K562 (cell line): ENCODE measurements around the gene FHIT. TPM values are rescaled to one million over a fixed set of nuclear protein-coding genes. Genes with fewer than 3 reads are reported as not detected.

ENCODE experiments used
- ATAC-seq: fragments of 200-7000 bp; cut with Tn5 transposase; 3 replicates; pipeline ENCODE4 v1.9.1; 2020; ENCODE audit warnings: moderate library complexity
- BruUV-seq: library from RNA; stranded (reverse); fragments of 400-500 nt; replicated peaks from 2 replicates; lab custom pipeline; 2021; lab: Mats Ljungman, UMichigan
- CTCF ChIA-PET: fragments of 300-600 bp; formaldehyde crosslinking; extraction: SDS; loops from one replicate; lab custom pipeline; 2021; ENCODE audit warnings: low intra/inter-chr PET ratio; lab: Yijun Ruan, JAX
- POLR2A ChIA-PET: fragments of 300-600, 350-650 bp; sonication (Branson Sonifier 250); formaldehyde crosslinking; extraction: SDS; loops from one replicate; lab custom pipeline; 2021; ENCODE audit warnings: antibody characterized with exemption, inconsistent platforms; lab: Yijun Ruan, JAX
- DNase-seq, 4 experiments: peaks; one replicate each; pipeline versions ENCODE4 v3.0.0 to v3.0.0-alpha.2; 2011 to 2018; ENCODE audit warnings: low spot score in 3 of 4, mixed read lengths in 3 of 4; ENCODE audit errors: extremely low read depth in 1 of 4
- FAIRE-seq: peaks from 2 replicates; lab custom pipeline; 2011; peaks lifted over from hg19 to GRCh38; lab: Jason Lieb, UNC
- H2AFZ ChIP-seq: 2 replicates; pipeline ENCODE4 v1.6.0; 2011; ENCODE audit warnings: low read depth, low read length, control low read depth, inconsistent platforms
- H3K27ac ChIP-seq: fragments of 200-600 bp; 3 replicates; pipeline ENCODE4 v1.8.0; 2011; ENCODE audit warnings: low read depth, mild to moderate bottlenecking, control low read depth, inconsistent platforms, low read length, moderate library complexity, mixed read lengths; ENCODE audit errors: extremely low read depth
- H3K27me3 ChIP-seq, 2 experiments: fragments of 300-600 bp in 1 of 2; 2 replicates in 1 of 2; 3 replicates in 1 of 2; pipeline versions ENCODE4 v1.6.0 to v1.8.0; 2011; ENCODE audit warnings: inconsistent platforms in 2 of 2, low read length in 2 of 2, mild to moderate bottlenecking in 1 of 2, mixed read lengths in 1 of 2, moderate library complexity in 1 of 2; ENCODE audit not compliant: control insufficient read depth in 2 of 2, insufficient read depth in 2 of 2
- H3K36me3 ChIP-seq: fragments of 300-600 bp; 3 replicates; pipeline ENCODE4 v1.8.0; 2011; ENCODE audit warnings: mild to moderate bottlenecking, low read length, inconsistent platforms; ENCODE audit not compliant: control insufficient read depth, insufficient read depth
- H3K4me1 ChIP-seq, 2 experiments: fragments of 200-600 bp in 1 of 2; replicated peaks in 1 of 2; 2 replicates in 1 of 2; 3 replicates in 1 of 2; pipeline versions ENCODE4 v1.5.1 to v1.8.0; 2011; ENCODE audit warnings: inconsistent platforms in 2 of 2, low read length in 2 of 2, mild to moderate bottlenecking in 1 of 2, mixed read lengths in 1 of 2, moderate library complexity in 1 of 2; ENCODE audit not compliant: control insufficient read depth in 2 of 2, insufficient read depth in 2 of 2
- H3K4me2 ChIP-seq: 2 replicates; pipeline ENCODE4 v1.6.1; 2011; ENCODE audit warnings: low read length, control low read depth, inconsistent platforms, mixed read lengths; ENCODE audit not compliant: insufficient read depth
- H3K4me3 ChIP-seq: fragments of 200-600 bp; sonication (generic), shearing (Covaris generic); 2 replicates; pipeline ENCODE4 v1.5.1; 2016; ENCODE audit warnings: control low read depth, inconsistent platforms
- H3K79me2 ChIP-seq: fragments of 200-600 bp; 3 replicates; pipeline ENCODE4 v1.8.0; 2011; ENCODE audit warnings: low read length, inconsistent platforms; ENCODE audit not compliant: control insufficient read depth, insufficient read depth
- H3K9ac ChIP-seq, 2 experiments: 2 replicates each; pipeline versions ENCODE4 v1.6.0 to v1.6.1; 2011; ENCODE audit warnings: low read depth in 2 of 2, low read length in 2 of 2, control low read depth in 1 of 2, inconsistent platforms in 1 of 2, mild to moderate bottlenecking in 1 of 2, mixed read lengths in 1 of 2; ENCODE audit not compliant: insufficient read depth in 1 of 2
- H3K9me1 ChIP-seq: one replicate; pipeline ENCODE4 v1.6.0; 2011; ENCODE audit warnings: inconsistent platforms, mild to moderate bottlenecking, low read length, moderate library complexity; ENCODE audit not compliant: control insufficient read depth, insufficient read depth
- H3K9me3 ChIP-seq: replicated peaks from 2 replicates; pipeline ENCODE4 v1.5.1; 2011; ENCODE audit warnings: low read depth, low read length, inconsistent platforms; ENCODE audit not compliant: control insufficient read depth, insufficient read depth
- H4K20me1 ChIP-seq: replicated peaks from 2 replicates; pipeline ENCODE4 v1.6.1; 2011; ENCODE audit warnings: low read length, inconsistent platforms, mixed read lengths; ENCODE audit not compliant: control insufficient read depth, insufficient read depth
- CSDE1 ChIP-seq, 2 experiments: fragments of 450-650 bp; IDR thresholded peaks; 2 replicates each; pipeline ENCODE4 v1.6.1; 2016; ENCODE audit warnings: mild to moderate bottlenecking in 1 of 2
- GABPA ChIP-seq: fragments of 200-800 bp; sonication (Bioruptor generic); conservative IDR thresholded peaks from 2 replicates; pipeline ENCODE4 v1.6.1; 2016; ENCODE audit warnings: low read depth, missing genetic modification characterization, missing compliant biosample characterization
- HMG20A ChIP-seq: fragments of 450-650 bp; formaldehyde crosslinking; conservative IDR thresholded peaks from 2 replicates; pipeline ENCODE4 v1.4.0; 2020; ENCODE audit warnings: mild to moderate bottlenecking, mixed read lengths
- KLF10 ChIP-seq: fragments of 250-450 bp; sonication (Bioruptor Pico); IDR thresholded peaks from 2 replicates; pipeline ENCODE4 v1.6.1; 2021; ENCODE audit warnings: matching md5 sums
- RHOXF2B ChIP-seq: fragments of 250-450 bp; sonication (Bioruptor Pico); conservative IDR thresholded peaks from 2 replicates; pipeline ENCODE4 v1.5.1; 2021
- SIRT6 ChIP-seq: IDR thresholded peaks from one replicate; pipeline ENCODE4 v1.6.1; 2012; ENCODE audit warnings: low read depth, mild to moderate bottlenecking, control low read depth, inconsistent platforms, low read length, moderate library complexity
- SMAD1 ChIP-seq: fragments of 150-350 bp; IDR thresholded peaks from 2 replicates; pipeline ENCODE4 v1.6.1; 2014; ENCODE audit warnings: low read length, low read depth; ENCODE audit not compliant: partially characterized antibody
- TEAD2 ChIP-seq: fragments of 450-650 bp; IDR thresholded peaks from 2 replicates; pipeline ENCODE4 v1.6.1; 2016; ENCODE audit warnings: missing genetic modification characterization, control low read depth, missing compliant biosample characterization
- ZBTB8A ChIP-seq: fragments of 450-650 bp; IDR thresholded peaks from 2 replicates; pipeline ENCODE4 v1.6.1; 2018; ENCODE audit warnings: mild to moderate bottlenecking, moderate library complexity; ENCODE audit not compliant: partially characterized antibody
- ZNF12 ChIP-seq: sonication (generic); formaldehyde crosslinking; IDR thresholded peaks from 2 replicates; pipeline ENCODE4 v1.4.0; 2020; ENCODE audit warnings: mild to moderate bottlenecking, missing genetic modification reagents
- ZNF133 ChIP-seq: fragments of 250-450 bp; sonication (Bioruptor Pico); IDR thresholded peaks from 2 replicates; pipeline ENCODE4 v1.4.0; 2020; ENCODE audit warnings: mild to moderate bottlenecking
- WGBS: fragments of 100-300 bp; shearing (Covaris generic); methylation state at CpG from one replicate; pipeline ENCODE4 v1.1.6; 2016; ENCODE audit warnings: low coverage, mixed read lengths; ENCODE audit not compliant: insufficient coverage; ENCODE audit errors: missing lambda C conversion rate; 5-methylcytosine and 5-hydroxymethylcytosine counted together
- in situ Hi-C: fragments of 300-500 bp; cut with MboI; formaldehyde crosslinking; loops from 4 replicates; pipeline ENCODE4 v1.15.0; 2018; ENCODE audit warnings: inconsistent platforms, mixed read lengths
- intact Hi-C: fragments of 100-400 bp; cut with micrococcal nuclease; formaldehyde crosslinking; loops from 2 replicates; pipeline ENCODE4 v1.14.2; 2022
- polyA plus RNA-seq, 8 experiments: library from polyadenylated mRNA; depleted of rRNA in 4 of 8; stranded (reverse) in 5 of 8; unstranded in 3 of 8; fragments of >200 nt; fragmentation: Nextera tagmentation in 2 of 8; fragmentation: Illumina TruSeq in 1 of 8; extraction: Ambion mirVana in 2 of 8; extraction: Trizol in 1 of 8; gene quantifications; 2 replicates each; pipeline versions ENCODE4 v1.2.1 to v1.2.3, GENCODE V29; 2011 to 2014; ENCODE audit warnings: inconsistent platforms in 1 of 8, missing spikeins in 1 of 8
- total RNA-seq, 7 experiments: library from RNA; depleted of rRNA in 6 of 7; stranded (reverse); fragments of >200 nt in 6 of 7; fragmentation: Illumina TruSeq in 2 of 7; extraction: Trizol in 2 of 7; gene quantifications; 2 replicates each; pipeline versions ENCODE4 v1.2.1 to v1.2.3, GENCODE V29; 2011 to 2021; ENCODE audit warnings: low replicate concordance in 1 of 7
- TF ChIP-seq, protein P1 (sequence below), 2 experiments: fragments of 450-650 bp; IDR thresholded peaks; 2 replicates each; pipeline ENCODE4 v1.6.1; 2016; ENCODE audit warnings: mild to moderate bottlenecking in 2 of 2, borderline replicate concordance in 1 of 2, low read depth in 1 of 2, moderate library complexity in 1 of 2
- TF ChIP-seq, protein P2 (sequence below): fragments of 450-650 bp; IDR thresholded peaks from 2 replicates; pipeline ENCODE4 v1.6.1; 2014; ENCODE audit warnings: low read depth, mild to moderate bottlenecking, moderate library complexity, borderline replicate concordance

The FHIT gene
- total and polyA plus RNA-seq, 9 of the 15 experiments (the other 6 are each of a cell fraction or from before 2014, with no cell fraction given) = 1.7 to 9.1 (median 4.3) TPM

DNA sequence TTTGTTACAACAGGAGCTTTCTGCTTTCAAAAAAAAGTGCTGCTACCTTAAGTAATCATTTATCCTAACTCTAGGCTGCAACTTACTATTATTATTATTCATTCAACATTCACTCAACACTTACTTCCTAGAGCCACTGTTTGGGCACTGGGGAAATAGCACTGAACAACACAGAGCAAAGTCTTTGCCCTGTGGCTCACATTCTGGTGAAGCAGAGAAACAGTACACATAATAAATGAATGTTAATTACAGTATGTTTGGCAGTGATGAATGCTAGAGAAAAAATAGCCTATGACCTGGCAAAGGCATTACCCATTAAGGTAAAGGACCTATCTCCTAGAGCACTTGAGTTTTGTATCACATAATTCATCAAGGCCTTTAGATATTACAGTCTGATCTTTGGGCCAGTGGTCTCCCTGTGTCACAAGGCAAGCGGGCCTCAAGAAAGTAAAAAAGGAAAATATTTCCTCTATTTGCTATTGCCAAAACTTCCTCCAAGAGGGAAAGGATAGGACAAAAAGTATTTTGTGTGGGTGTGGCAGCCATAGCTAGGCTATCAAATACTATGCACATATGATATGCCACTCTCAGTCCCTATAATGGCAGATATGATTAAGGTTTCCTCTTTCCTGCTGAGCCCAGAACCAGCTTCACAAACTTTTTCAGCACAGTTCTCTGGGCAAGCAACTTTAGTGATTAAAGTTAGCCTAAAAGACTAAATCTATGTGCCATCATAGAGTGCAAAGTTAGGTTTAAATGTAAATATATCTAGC lies 142.8 kb downstream of the FHIT start:
- ChIA-PET CTCF (no interaction called here), POLR2A (no interaction called here)
- Histone ChIP-seq H2AFZ (no peak overlapping the region), H3K4me2 (no peak overlapping the region), H4K20me1 (no peaks in the 10 kb centered on the region), H3K36me3 (no peaks in the 10 kb centered on the region), H3K27ac (no peak overlapping the region), H3K9me3 (no peaks in the 10 kb centered on the region), H3K27me3 (no peaks in the 10 kb centered on the region), H3K9me1 (no peaks in the 10 kb centered on the region), H3K4me1 (no peaks in the 10 kb centered on the region), H3K9ac (no peak overlapping the region), H3K79me2 (no peaks in the 10 kb centered on the region), H3K4me3 (no peak overlapping the region)
- ATAC-seq (no peak), DNase-seq (no peak), FAIRE-seq (no peak)
- in situ Hi-C loops (no loop called here), intact Hi-C loops (no loop called here)
- no TSS peak for BruUV-seq
- 0% methylated on average over 1 of the region's 1 CpG for WGBS
- TF ChIP-seq CSDE1 (IDR thresholded peaks at IDR 0.05) (no peak), GABPA (no peak), RHOXF2B (CRISPR knock-in tag) (no peak), ZNF12 (CRISPR knock-in tag) (no peak), TEAD2 (tag) (no peak), KLF10 (CRISPR knock-in tag) (no peak), HMG20A (CRISPR knock-in tag) (no peak), ZBTB8A (no peak), SIRT6 (no peak), SMAD1 (no peak), ZNF133 (CRISPR knock-in tag) (no peak)
- TF ChIP-seq, protein P1, sequence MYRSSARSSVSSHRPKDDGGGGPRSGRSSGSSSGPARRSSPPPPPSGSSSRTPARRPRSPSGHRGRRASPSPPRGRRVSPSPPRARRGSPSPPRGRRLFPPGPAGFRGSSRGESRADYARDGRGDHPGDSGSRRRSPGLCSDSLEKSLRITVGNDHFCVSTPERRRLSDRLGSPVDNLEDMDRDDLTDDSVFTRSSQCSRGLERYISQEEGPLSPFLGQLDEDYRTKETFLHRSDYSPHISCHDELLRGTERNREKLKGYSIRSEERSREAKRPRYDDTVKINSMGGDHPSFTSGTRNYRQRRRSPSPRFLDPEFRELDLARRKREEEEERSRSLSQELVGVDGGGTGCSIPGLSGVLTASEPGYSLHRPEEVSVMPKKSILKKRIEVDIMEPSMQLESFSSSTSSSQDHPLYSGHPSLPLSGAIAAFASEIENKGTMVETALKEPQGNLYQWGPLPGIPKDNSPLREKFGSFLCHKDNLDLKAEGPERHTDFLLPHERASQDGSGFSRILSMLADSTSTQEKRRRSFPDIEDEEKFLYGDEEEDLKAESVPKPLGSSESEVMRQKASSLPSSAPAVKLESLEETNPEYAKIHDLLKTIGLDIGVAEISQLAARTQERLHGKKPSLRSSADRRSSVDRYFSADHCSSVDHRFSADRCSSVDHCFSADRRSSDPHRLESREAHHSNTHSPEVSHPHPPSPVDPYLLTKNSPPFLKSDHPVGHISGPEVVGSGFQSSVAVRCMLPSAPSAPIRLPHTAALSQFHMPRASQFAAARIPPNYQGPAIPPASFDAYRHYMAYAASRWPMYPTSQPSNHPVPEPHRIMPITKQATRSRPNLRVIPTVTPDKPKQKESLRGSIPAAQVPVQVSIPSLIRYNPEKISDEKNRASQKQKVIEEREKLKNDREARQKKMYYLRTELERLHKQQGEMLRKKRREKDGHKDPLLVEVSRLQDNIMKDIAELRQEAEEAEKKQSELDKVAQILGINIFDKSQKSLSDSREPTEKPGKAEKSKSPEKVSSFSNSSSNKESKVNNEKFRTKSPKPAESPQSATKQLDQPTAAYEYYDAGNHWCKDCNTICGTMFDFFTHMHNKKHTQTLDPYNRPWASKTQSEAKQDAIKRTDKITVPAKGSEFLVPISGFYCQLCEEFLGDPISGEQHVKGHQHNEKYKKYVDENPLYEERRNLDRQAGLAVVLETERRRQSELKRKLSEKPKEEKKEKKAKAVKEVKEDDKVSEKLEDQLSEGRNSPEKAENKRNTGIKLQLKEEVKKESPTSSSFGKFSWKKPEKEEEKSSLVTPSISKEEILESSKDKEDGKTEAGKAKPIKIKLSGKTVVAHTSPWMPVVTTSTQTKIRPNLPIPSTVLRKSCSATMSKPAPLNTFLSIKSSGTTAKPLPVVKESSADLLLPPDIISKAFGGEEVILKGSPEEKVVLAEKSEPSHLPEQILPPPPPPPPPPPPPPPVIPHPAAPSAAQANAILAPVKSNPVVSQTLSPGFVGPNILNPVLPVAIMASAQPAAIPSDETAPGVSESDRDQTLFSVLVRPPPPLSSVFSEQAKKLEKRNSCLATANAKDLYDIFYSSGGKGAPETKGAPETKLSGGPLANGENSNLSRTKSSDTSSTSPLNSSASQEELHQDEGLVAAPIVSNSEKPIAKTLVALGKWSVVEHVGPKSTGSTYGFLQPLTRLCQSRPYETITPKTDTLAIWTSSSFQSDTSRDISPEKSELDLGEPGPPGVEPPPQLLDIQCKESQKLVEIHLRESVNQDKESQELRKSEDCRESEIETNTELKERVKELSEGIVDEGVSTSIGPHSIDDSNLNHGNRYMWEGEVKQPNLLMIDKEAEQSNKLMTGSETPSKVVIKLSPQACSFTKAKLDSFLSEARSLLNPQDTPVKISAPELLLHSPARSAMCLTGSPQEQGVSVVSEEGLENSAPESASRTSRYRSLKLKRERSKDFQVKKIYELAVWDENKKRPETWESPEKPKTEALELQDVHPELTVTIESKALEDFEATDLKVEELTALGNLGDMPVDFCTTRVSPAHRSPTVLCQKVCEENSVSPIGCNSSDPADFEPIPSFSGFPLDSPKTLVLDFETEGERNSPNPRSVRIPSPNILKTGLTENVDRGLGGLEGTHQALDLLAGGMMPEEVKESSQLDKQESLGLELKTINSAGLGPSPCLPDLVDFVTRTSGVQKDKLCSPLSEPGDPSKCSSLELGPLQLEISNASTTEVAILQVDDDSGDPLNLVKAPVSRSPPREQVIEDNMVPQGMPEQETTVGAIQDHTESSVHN (IDR thresholded peaks at IDR 0.05; ENCODE audit: borderline replicate concordance in 1 of 2, low read depth in 1 of 2) = no peak
- TF ChIP-seq, protein P2, sequence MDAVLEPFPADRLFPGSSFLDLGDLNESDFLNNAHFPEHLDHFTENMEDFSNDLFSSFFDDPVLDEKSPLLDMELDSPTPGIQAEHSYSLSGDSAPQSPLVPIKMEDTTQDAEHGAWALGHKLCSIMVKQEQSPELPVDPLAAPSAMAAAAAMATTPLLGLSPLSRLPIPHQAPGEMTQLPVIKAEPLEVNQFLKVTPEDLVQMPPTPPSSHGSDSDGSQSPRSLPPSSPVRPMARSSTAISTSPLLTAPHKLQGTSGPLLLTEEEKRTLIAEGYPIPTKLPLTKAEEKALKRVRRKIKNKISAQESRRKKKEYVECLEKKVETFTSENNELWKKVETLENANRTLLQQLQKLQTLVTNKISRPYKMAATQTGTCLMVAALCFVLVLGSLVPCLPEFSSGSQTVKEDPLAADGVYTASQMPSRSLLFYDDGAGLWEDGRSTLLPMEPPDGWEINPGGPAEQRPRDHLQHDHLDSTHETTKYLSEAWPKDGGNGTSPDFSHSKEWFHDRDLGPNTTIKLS = no peak
